ENCODE data around the gene BBLN. TPM values are rescaled to one million over a fixed set of nuclear protein-coding genes. Genes with fewer than 3 reads are reported as not detected.
"Not testable (repeated sequence)": the region's sequence is repeated elsewhere in the genome, so short reads cannot be mapped to it uniquely, and the experiment has no call there.

Gene BBLN
- total RNA-seq, 1 donor from 2014 or later, result 93.9 TPM

DNA sequence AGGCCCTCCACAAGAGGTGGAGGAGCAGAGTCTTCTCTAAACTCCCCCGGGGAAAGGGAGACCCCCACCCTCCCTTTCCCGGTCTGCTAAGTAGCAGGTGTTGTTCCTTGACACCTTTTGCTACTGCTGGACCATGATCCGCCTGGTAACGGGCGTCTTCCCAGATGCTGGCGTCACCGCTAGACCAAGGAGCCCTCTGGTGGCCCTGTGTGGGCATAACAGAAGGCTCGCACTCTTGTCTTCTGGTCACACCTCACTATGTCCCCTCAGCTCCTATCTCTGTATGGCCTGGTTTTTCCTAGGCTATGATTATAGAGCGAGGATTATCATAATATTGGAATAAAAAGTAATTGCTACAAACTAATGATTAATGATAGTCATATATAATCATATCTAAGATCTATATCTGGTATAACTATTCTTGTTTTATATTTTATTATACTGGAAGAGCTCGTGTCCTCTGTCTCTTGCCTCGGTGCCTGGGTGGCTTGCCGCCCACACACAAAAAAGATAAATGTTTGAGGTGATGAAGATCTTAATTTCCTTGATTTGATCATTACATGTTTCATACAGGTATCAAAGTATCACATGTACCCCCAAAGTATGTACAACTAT is 30.0 kb upstream of the BBLN start:
- not testable (repeated sequence) for H3K4me3 Mint-ChIP-seq (ENCODE audit: unreplicated experiment); H3K27ac Mint-ChIP-seq (ENCODE audit: unreplicated experiment); DNase-seq (ENCODE audit: extremely low spot score, unreplicated experiment); H3K36me3 Mint-ChIP-seq (ENCODE audit: unreplicated experiment)
- TF ChIP-seq, protein P1, sequence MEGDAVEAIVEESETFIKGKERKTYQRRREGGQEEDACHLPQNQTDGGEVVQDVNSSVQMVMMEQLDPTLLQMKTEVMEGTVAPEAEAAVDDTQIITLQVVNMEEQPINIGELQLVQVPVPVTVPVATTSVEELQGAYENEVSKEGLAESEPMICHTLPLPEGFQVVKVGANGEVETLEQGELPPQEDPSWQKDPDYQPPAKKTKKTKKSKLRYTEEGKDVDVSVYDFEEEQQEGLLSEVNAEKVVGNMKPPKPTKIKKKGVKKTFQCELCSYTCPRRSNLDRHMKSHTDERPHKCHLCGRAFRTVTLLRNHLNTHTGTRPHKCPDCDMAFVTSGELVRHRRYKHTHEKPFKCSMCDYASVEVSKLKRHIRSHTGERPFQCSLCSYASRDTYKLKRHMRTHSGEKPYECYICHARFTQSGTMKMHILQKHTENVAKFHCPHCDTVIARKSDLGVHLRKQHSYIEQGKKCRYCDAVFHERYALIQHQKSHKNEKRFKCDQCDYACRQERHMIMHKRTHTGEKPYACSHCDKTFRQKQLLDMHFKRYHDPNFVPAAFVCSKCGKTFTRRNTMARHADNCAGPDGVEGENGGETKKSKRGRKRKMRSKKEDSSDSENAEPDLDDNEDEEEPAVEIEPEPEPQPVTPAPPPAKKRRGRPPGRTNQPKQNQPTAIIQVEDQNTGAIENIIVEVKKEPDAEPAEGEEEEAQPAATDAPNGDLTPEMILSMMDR (IDR thresholded peaks at IDR 0.05), result peak; percentile 55
- H3K27me3 Mint-ChIP-seq (ENCODE audit: unreplicated experiment), result peaks cover 41% of the 10 kb centered on the region
- peaks cover 13% of the 10 kb centered on the region for H3K9me3 Mint-ChIP-seq (ENCODE audit: unreplicated experiment)
- H3K4me1 Mint-ChIP-seq (ENCODE audit: unreplicated experiment), result peaks cover 30% of the 10 kb centered on the region

DNA sequence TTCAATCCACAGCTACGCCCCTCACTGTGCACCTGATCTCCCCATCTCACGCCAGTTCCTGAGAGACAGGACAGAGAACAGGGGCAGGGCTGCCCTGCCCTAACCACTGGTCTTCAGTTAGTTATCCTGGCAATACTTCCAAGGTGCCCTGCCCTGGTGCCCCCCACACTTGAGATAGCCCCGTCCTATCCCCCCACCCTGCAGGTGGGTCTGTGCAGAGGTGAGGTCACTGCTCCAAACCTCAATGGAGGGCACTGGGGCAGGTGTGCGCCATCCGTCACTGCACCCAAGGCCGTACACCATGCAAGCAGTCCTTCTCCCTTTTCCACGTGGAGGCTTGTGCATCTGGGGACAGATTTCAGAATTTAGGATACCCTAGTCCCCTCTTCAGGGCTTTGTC is 29.4 kb upstream of the BBLN start:
- not testable (repeated sequence) for H3K36me3 Mint-ChIP-seq (ENCODE audit: unreplicated experiment); DNase-seq (ENCODE audit: extremely low spot score, unreplicated experiment); H3K4me3 Mint-ChIP-seq (ENCODE audit: unreplicated experiment); H3K27ac Mint-ChIP-seq (ENCODE audit: unreplicated experiment)
- Mint-ChIP-seq H3K4me1 (ENCODE audit: unreplicated experiment) (peaks cover 26% of the 10 kb centered on the region), H3K9me3 (ENCODE audit: unreplicated experiment) (peaks cover 13% of the 10 kb centered on the region), H3K27me3 (ENCODE audit: unreplicated experiment) (peaks cover 46% of the 10 kb centered on the region)

DNA sequence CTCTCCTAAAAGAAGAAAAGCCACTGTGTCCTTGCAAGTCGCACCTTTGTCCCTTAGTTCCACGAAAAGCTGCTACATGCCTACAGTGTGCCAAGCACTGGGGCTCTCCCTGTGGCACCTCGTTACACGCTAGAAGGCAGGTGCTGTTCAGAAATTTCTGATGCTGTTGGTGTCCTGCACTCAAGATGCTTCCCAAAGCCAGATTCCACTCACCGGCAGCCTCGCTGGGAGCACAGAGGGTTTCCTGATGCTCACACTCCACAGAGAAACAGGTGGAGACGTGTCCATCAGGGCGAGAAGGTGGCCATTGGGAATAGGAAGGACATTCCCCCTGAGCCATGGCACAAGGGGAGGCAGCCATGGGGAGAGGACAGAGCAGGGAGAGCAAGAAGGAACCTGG is 28.7 kb upstream of the BBLN start:
- H3K36me3 Mint-ChIP-seq (ENCODE audit: unreplicated experiment); H3K27ac Mint-ChIP-seq (ENCODE audit: unreplicated experiment); H3K4me3 Mint-ChIP-seq (ENCODE audit: unreplicated experiment); DNase-seq (ENCODE audit: extremely low spot score, unreplicated experiment): not testable (repeated sequence)
- Mint-ChIP-seq H3K9me3 (ENCODE audit: unreplicated experiment) (peaks cover 13% of the 10 kb centered on the region), H3K4me1 (ENCODE audit: unreplicated experiment) (peaks cover 22% of the 10 kb centered on the region), H3K27me3 (ENCODE audit: unreplicated experiment) (peaks cover 51% of the 10 kb centered on the region)

DNA sequence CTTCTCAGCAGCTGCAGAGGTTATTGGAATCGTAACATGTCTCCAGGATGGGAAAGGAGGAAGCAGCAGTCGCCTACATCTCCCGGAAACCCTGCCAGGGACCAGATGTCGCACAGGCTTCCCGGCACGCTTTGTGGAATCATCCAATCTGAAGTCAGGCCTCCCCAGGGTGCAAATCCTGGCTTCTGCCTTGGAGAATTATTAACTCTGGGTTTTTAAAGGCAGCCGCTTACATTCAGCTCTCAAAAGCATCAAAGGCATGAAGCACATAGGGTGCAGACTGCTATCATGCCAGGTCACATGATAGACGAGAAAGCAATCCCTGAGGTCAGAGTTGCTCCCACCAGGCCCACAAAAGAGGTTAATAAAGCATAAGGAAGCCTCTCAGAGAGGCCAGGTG is 27.9 kb upstream of the BBLN start:
- Mint-ChIP-seq H3K27me3 (ENCODE audit: unreplicated experiment) (peaks cover 58% of the 10 kb centered on the region), H3K4me1 (ENCODE audit: unreplicated experiment) (peaks cover 16% of the 10 kb centered on the region), H3K9me3 (ENCODE audit: unreplicated experiment) (peaks cover 13% of the 10 kb centered on the region)
- DNase-seq (ENCODE audit: extremely low spot score, unreplicated experiment); H3K4me3 Mint-ChIP-seq (ENCODE audit: unreplicated experiment); H3K27ac Mint-ChIP-seq (ENCODE audit: unreplicated experiment); H3K36me3 Mint-ChIP-seq (ENCODE audit: unreplicated experiment): not testable (repeated sequence)

DNA sequence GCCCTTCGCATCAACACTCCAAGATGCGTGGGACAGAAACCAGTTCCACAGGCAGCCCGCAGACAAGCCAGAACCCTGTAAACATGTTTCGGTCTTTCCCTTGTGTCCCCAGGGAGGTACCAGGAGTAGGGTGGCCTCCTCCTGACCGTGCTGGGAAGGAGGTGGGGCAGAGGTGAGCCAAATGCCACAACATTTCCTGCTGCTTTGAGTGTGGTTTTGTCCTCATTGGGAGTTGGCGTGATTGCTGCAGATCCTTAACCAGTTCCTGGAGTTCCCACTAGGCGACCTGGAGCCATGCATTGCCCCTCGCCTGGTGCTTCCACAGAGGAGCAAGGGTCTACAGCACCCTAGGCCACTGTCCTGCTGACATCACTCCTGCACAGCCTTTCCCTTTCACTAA is 24.5 kb upstream of the BBLN start:
- peaks cover 13% of the 10 kb centered on the region for H3K9me3 Mint-ChIP-seq (ENCODE audit: unreplicated experiment)
- H3K27ac Mint-ChIP-seq (ENCODE audit: unreplicated experiment); H3K4me1 Mint-ChIP-seq (ENCODE audit: unreplicated experiment); DNase-seq (ENCODE audit: extremely low spot score, unreplicated experiment); H3K36me3 Mint-ChIP-seq (ENCODE audit: unreplicated experiment); H3K4me3 Mint-ChIP-seq (ENCODE audit: unreplicated experiment): not testable (repeated sequence)
- peaks cover 63% of the 10 kb centered on the region for H3K27me3 Mint-ChIP-seq (ENCODE audit: unreplicated experiment)

DNA sequence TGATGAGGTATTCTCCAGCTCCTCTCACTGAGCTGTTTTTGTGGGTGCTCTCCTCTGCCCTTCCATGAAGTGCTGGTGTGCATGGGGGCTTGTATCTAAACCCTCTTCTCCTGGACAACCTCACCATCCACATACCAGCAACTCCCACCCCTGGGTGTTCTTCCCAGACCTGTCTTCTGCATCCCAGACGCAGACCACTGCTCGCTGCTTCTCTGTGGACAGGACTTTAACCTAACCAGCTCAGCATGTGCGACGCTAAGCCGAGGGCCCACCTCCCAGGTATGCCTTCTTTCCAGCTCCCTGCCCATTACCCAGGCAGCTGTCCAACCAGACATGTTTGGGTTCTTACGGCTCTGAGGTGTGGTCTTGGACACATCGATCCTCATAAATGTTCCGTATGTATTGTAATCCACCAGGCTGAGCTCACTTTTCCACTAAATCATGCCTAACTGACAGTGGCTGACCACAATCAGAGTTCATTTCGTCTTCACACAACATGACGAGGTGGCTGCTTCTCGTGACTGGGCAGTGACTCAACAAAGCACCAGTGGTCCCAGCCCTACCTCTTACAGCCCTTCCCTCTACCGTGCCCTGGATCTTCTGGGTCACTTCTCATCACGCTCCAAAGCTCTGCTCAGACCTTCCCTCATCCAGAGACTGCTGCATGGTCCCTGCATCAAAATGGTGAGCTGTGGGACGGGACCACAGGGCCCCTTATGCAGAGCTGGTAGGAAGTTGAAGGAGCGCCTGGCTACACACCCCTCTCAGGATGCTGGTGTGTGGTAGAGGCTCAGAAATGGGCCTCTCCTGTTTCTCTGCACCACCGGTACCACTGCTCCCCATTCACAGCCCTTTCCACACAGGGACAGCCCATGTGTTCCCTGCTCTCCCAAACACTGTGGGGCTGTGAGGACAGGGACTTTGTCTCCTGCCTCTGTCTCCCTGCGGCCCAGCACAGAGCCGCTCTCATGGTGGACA is 23.0 kb upstream of the BBLN start:
- Mint-ChIP-seq H3K9me3 (ENCODE audit: unreplicated experiment) (peaks cover 13% of the 10 kb centered on the region), H3K4me3 (ENCODE audit: unreplicated experiment) (no peak overlapping the region), H3K36me3 (ENCODE audit: unreplicated experiment) (peaks cover 4% of the 10 kb centered on the region), H3K27me3 (ENCODE audit: unreplicated experiment) (peaks cover 50% of the 10 kb centered on the region), H3K4me1 (ENCODE audit: unreplicated experiment) (peaks cover 7% of the 10 kb centered on the region), H3K27ac (ENCODE audit: unreplicated experiment) (no peak overlapping the region)
- TF ChIP-seq, protein P1 (IDR thresholded peaks at IDR 0.05), result no peak
- DNase-seq (ENCODE audit: extremely low spot score, unreplicated experiment), result no peak

DNA sequence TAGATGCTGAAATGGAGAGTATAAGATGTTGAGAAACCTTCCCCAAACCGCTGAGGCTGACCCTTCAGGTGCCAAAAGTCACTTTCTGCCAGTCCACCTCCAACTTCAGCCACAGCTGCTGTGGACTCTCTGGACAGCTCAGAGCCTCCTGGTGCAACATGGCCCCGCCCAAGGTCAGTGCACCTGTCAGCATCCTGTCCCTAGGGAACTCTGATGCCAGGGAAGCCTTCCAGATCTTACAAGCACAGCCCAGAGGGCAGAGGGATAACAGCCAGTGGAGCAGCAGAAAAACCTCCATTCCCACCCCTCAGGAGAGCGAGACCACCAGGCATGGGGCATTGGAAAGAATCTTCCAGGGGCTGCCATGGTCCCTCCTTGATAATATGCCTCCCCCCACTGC is 22.1 kb upstream of the BBLN start:
- DNase-seq (ENCODE audit: extremely low spot score, unreplicated experiment), result no peak
- Mint-ChIP-seq H3K27ac (ENCODE audit: unreplicated experiment) (no peak overlapping the region), H3K27me3 (ENCODE audit: unreplicated experiment) (peaks cover 43% of the 10 kb centered on the region), H3K9me3 (ENCODE audit: unreplicated experiment) (peaks cover 13% of the 10 kb centered on the region), H3K36me3 (ENCODE audit: unreplicated experiment) (peaks cover 4% of the 10 kb centered on the region), H3K4me1 (ENCODE audit: unreplicated experiment) (peaks cover 5% of the 10 kb centered on the region), H3K4me3 (ENCODE audit: unreplicated experiment) (no peak overlapping the region)
- TF ChIP-seq, protein P1 (IDR thresholded peaks at IDR 0.05), result no peak
